DND-41 (cell line): Measurements from ENCODE around the gene ORM2.

Experiments
- CTCF ChIP-seq: IDR thresholded peaks from 2 replicates; pipeline ENCODE4 v1.5.1; 2012; ENCODE audit warnings: borderline replicate concordance, low read length, moderate library complexity, mild to moderate bottlenecking; ENCODE audit not compliant: poor library complexity, severe bottlenecking; ENCODE audit errors: extremely low read depth
- EZH2 ChIP-seq: IDR thresholded peaks from 3 replicates; pipeline ENCODE4 v1.6.1; 2012; ENCODE audit warnings: borderline replicate concordance, low read depth, mild to moderate bottlenecking, moderate library complexity, low read length, inconsistent platforms; ENCODE audit not compliant: severe bottlenecking

DNA sequence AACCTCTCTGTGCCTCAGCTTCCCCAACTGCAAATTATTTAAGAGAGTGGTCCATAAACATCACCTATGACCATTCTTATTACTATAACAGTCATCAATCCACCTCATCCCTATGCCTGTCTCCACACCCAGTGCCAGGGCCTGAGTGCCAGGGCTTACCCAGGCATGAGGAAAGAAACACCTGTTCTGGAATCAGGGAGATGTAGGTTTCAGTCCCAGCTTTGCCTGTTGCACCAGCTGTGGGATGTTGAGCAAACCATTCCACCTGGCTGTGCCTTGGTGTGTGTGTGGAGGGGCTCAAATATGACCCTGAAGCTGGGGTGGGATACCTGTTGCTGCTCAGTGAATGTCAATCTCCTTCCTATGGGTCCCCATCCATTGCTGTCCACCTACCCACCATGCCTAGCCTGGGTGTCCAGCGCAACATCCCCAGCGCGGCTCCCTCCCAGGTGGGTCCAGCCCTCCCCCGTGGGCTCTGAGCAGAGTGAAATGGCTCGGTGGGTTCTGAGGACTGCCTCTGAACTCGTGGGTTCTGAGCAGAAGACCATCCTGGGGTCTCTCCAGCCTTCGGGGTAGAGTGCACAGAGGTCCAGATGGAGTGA is 41.8 kb downstream of the ORM2 start:
- TF ChIP-seq CTCF, result no peak
- TF ChIP-seq EZH2, result no peak
